ENCODE measurements around the gene PIEZO1.

Gene PIEZO1

GRCh38 chr16:88690341-88691128 is 94.5 kb downstream of the PIEZO1 start:
- no peak for DNase-seq (ENCODE audit: low spot score)

GRCh38 chr16:88688013-88688778 is 96.8 kb downstream of the PIEZO1 start:
- ChIA-PET CTCF (no interaction called here), POLR2A (ENCODE audit: low non-redundant PET) (no interaction called here)
- DNase-seq (ENCODE audit: low spot score) = no peak
- H3K27ac ChIP-seq = no peak overlapping the region
- TF ChIP-seq CTCF (conservative IDR thresholded peaks at IDR 0.05; ENCODE audit: low read depth) = no peak

More at GRCh38 chr16:88690341-88691128, 94.5 kb downstream of the PIEZO1 start:
- H3K27ac ChIP-seq = no peak overlapping the region
- ChIA-PET CTCF (no interaction called here), POLR2A (ENCODE audit: low non-redundant PET) (no interaction called here)
- TF ChIP-seq CTCF (conservative IDR thresholded peaks at IDR 0.05; ENCODE audit: low read depth) = no peak

GRCh38 chr16:88687676-88688012 is 97.4 kb downstream of the PIEZO1 start:
- no peak for DNase-seq (ENCODE audit: low spot score)
- POLR2A ChIA-PET (ENCODE audit: low non-redundant PET) = no interaction called here
- no peak for TF ChIP-seq CTCF (conservative IDR thresholded peaks at IDR 0.05; ENCODE audit: low read depth)
- H3K27ac ChIP-seq = no peak overlapping the region
- CTCF ChIA-PET = interaction anchor here (0.9 to 1.0 kb wide), 2 partner anchors 10 to 13 kb away, joined by 5 read pairs; no protein-coding TSS in a partner anchor

- DNase-seq (ENCODE audit: low spot score) = no peak
- POLR2A ChIA-PET (ENCODE audit: low non-redundant PET) = no interaction called here
- no peak for TF ChIP-seq CTCF (conservative IDR thresholded peaks at IDR 0.05; ENCODE audit: low read depth)
- no peak overlapping the region for H3K27ac ChIP-seq
- CTCF ChIA-PET = interaction anchor here (0.9 to 1.0 kb wide), 2 partner anchors 11 to 13 kb away, joined by 5 read pairs; no protein-coding TSS in a partner anchor
Observed at GRCh38 chr16:88687254-88687576, 97.8 kb downstream of the PIEZO1 start.

GRCh38 chr16:88686439-88687253 is 98.4 kb downstream of the PIEZO1 start, which contains the start of gene SNAI3:
Gene SNAI3 (minus strand): TSS chr16:88686507. CDS start chr16:88686406, 101 bp downstream.
- POLR2A ChIA-PET (ENCODE audit: low non-redundant PET) = interaction anchor here (0.6 kb wide), 1 partner anchor 14 kb away, joined by 3 read pairs; no protein-coding TSS in a partner anchor
- peak within 1 kb of the TSS; percentile 11; the same call in 1 of the 2 replicates for H3K27ac ChIP-seq
- TF ChIP-seq CTCF (conservative IDR thresholded peaks at IDR 0.05; ENCODE audit: low read depth) = no peak
- CTCF ChIA-PET = interaction anchor here (0.9 to 1.0 kb wide), 2 partner anchors 11 to 12 kb away, joined by 5 read pairs; no protein-coding TSS in a partner anchor
- DNase-seq (ENCODE audit: low spot score) = peak; percentile 88

GRCh38 chr16:88686062-88686438 is 99.0 kb downstream of the PIEZO1 start:
- TF ChIP-seq CTCF (conservative IDR thresholded peaks at IDR 0.05; ENCODE audit: low read depth) = no peak
- ChIA-PET CTCF (interaction anchor here (1.8 kb wide), 1 partner anchor 21 kb away, joined by 12 read pairs; no protein-coding TSS in a partner anchor), POLR2A (ENCODE audit: low non-redundant PET) (interaction anchor here (0.6 kb wide), 1 partner anchor 13 kb away, joined by 3 read pairs; no protein-coding TSS in a partner anchor)
- DNase-seq (ENCODE audit: low spot score) = no peak
- no peak overlapping the region for H3K27ac ChIP-seq

Data from RWPE1 (cell line).